GM19463 (cell line): Measurements from ENCODE around the gene GLIS2.
"Not testable (repeated sequence)": the region's sequence is repeated elsewhere in the genome, so short reads cannot be mapped to it uniquely, and the experiment has no call there.

Source experiments
- ATAC-seq: cut with Tn5 transposase; IDR thresholded peaks from one replicate; pipeline ENCODE4 v1.9.1; 2021; ENCODE audit warnings: mild to moderate bottlenecking, moderate library complexity; ENCODE audit not compliant: unreplicated experiment

Gene GLIS2

GRCh38 chr16:4333714-4334113 lies 17.8 kb downstream of the GLIS2 start:
- not testable (repeated sequence) for ATAC-seq

- no peak for ATAC-seq
These were observed 19.0 kb downstream of the GLIS2 start for GRCh38 chr16:4334724-4335495.

- ATAC-seq: no peak
These were observed 21.1 kb downstream of the GLIS2 start for GRCh38 chr16:4336701-4337539.

GRCh38 chr16:4337540-4338088 lies 21.7 kb downstream of the GLIS2 start:
- no peak for ATAC-seq

- no peak for ATAC-seq
These were observed 22.3 kb downstream of the GLIS2 start for GRCh38 chr16:4338125-4338582.

GRCh38 chr16:4338712-4339299 lies 22.9 kb downstream of the GLIS2 start:
- no peak for ATAC-seq

GRCh38 chr16:4339455-4339854 lies 23.6 kb downstream of the GLIS2 start:
- ATAC-seq: no peak

- ATAC-seq: no peak
These were observed 24.0 kb downstream of the GLIS2 start for GRCh38 chr16:4339909-4340308.

- ATAC-seq: no peak
These were observed 24.6 kb downstream of the GLIS2 start for GRCh38 chr16:4340443-4340842.

GRCh38 chr16:4341250-4341649 lies 25.4 kb downstream of the GLIS2 start:
- no peak for ATAC-seq

GRCh38 chr16:4342866-4343744 lies 27.2 kb downstream of the GLIS2 start:
- ATAC-seq: no peak

GRCh38 chr16:4344300-4344982 lies 28.6 kb downstream of the GLIS2 start:
- ATAC-seq: not testable (repeated sequence)

- ATAC-seq: no peak
These were observed 29.3 kb downstream of the GLIS2 start for GRCh38 chr16:4344983-4345835.

GRCh38 chr16:4345836-4346781 lies 30.2 kb downstream of the GLIS2 start:
- no peak for ATAC-seq

- ATAC-seq: no peak
These were observed 31.1 kb downstream of the GLIS2 start for GRCh38 chr16:4347010-4347409.

- no peak for ATAC-seq
These were observed 32.1 kb downstream of the GLIS2 start for GRCh38 chr16:4347765-4348509.

GRCh38 chr16:4349332-4349731 lies 33.5 kb downstream of the GLIS2 start:
- no peak for ATAC-seq
